CD14-positive monocyte (primary cell): Measurements from ENCODE around the gene NEURL1B. TPM values are rescaled to one million over a fixed set of nuclear protein-coding genes. Genes with fewer than 3 reads are reported as not detected.

ENCODE experiments used
- DNase-seq, 3 donors: peaks; one replicate each; pipeline ENCODE4 v3.0.0-alpha.2; 2011 to 2022
- H2AFZ ChIP-seq: 2 replicates; pipeline ENCODE4 v1.6.0; 2012; ENCODE audit warnings: mild to moderate bottlenecking, low read depth, low read length, inconsistent platforms; ENCODE audit not compliant: insufficient read depth, poor library complexity, severe bottlenecking
- H3K27ac ChIP-seq, 2 donors: 1 replicate in 1 of 2; 2 replicates in 1 of 2; pipeline ENCODE4 v1.5.1; 2012 to 2013; ENCODE audit warnings: low read length in 2 of 2, control low read depth in 1 of 2, inconsistent platforms in 1 of 2, low read depth in 1 of 2, mild to moderate bottlenecking in 1 of 2
- H3K27me3 ChIP-seq, 2 donors: one replicate each; pipeline versions ENCODE4 v1.6.0 to v1.6.1; 2011 to 2013; ENCODE audit warnings: low read length in 2 of 2; ENCODE audit not compliant: control insufficient read depth in 2 of 2, insufficient read depth in 2 of 2
- H3K36me3 ChIP-seq, 2 donors: replicated peaks in 1 of 2; 1 replicate in 1 of 2; 2 replicates in 1 of 2; pipeline versions ENCODE4 v1.5.1 to v1.6.1; 2012 to 2013; ENCODE audit warnings: low read length in 2 of 2, control low read depth in 1 of 2, inconsistent platforms in 1 of 2, mild to moderate bottlenecking in 1 of 2; ENCODE audit not compliant: insufficient read depth in 2 of 2, control insufficient read depth in 1 of 2
- H3K4me1 ChIP-seq, 2 donors: 1 replicate in 1 of 2; 2 replicates in 1 of 2; pipeline versions ENCODE4 v1.5.1 to v1.6.1; 2012 to 2013; ENCODE audit warnings: low read length in 2 of 2, control low read depth in 1 of 2, inconsistent platforms in 1 of 2, mild to moderate bottlenecking in 1 of 2, moderate library complexity in 1 of 2; ENCODE audit not compliant: insufficient read depth in 2 of 2, control insufficient read depth in 1 of 2
- H3K4me2 ChIP-seq: replicated peaks from 2 replicates; pipeline ENCODE3; 2012; ENCODE audit warnings: low read length, moderate library complexity, mild to moderate bottlenecking; ENCODE audit not compliant: poor library complexity, severe bottlenecking; ENCODE audit errors: extremely low read depth
- H3K4me3 ChIP-seq, 3 experiments: fragments of 200-600 bp in 1 of 3; sonication (generic) in 1 of 3; replicated peaks in 1 of 3; 1 replicate in 2 of 3; 2 replicates in 1 of 3; pipeline ENCODE4 v1.5.1; 2011 to 2013; ENCODE audit warnings: low read length in 3 of 3, mild to moderate bottlenecking in 3 of 3, control low read depth in 2 of 3, low read depth in 2 of 3, inconsistent platforms in 1 of 3, moderate library complexity in 1 of 3
- H3K79me2 ChIP-seq: 2 replicates; pipeline ENCODE4 v1.6.0; 2012; ENCODE audit warnings: mild to moderate bottlenecking, control low read depth, inconsistent platforms, low read length, moderate library complexity; ENCODE audit not compliant: insufficient read depth
- H3K9ac ChIP-seq: 2 replicates; pipeline ENCODE4 v1.6.0; 2017; ENCODE audit warnings: low read length, mild to moderate bottlenecking; ENCODE audit not compliant: insufficient read depth, poor library complexity, severe bottlenecking
- H3K9me3 ChIP-seq, 2 donors: replicated peaks in 1 of 2; 1 replicate in 1 of 2; 2 replicates in 1 of 2; pipeline versions ENCODE4 v1.5.1 to v1.6.1; 2012 to 2013; ENCODE audit warnings: low read length in 2 of 2, control low read depth in 1 of 2; ENCODE audit not compliant: control insufficient read depth in 1 of 2, insufficient read depth in 1 of 2
- H4K20me1 ChIP-seq: 2 replicates; pipeline ENCODE4 v1.6.0; 2012; ENCODE audit warnings: mild to moderate bottlenecking, low read length, control low read depth, moderate library complexity; ENCODE audit not compliant: insufficient read depth
- H3K27ac Mint-ChIP-seq, 7 donors: one replicate each; pipeline ENCODE4 v1.8.0; 2020; ENCODE audit warnings: mild to moderate bottlenecking in 7 of 7, mixed read lengths in 7 of 7, moderate library complexity in 6 of 7, inconsistent platforms in 2 of 7
- H3K27me3 Mint-ChIP-seq, 3 donors: one replicate each; pipeline ENCODE4 v1.8.0; 2021 to 2022; ENCODE audit warnings: low read depth in 3 of 3, mild to moderate bottlenecking in 3 of 3, mixed read lengths in 3 of 3, moderate library complexity in 3 of 3, inconsistent platforms in 1 of 3
- H3K36me3 Mint-ChIP-seq, 2 donors: one replicate each; pipeline ENCODE4 v1.8.0; 2020; ENCODE audit warnings: mixed read lengths in 2 of 2, inconsistent platforms in 1 of 2, mild to moderate bottlenecking in 1 of 2
- H3K4me1 Mint-ChIP-seq: one replicate; pipeline ENCODE4 v1.8.0; 2020; ENCODE audit warnings: mild to moderate bottlenecking, mixed read lengths
- H3K4me3 Mint-ChIP-seq, 2 donors: one replicate each; pipeline ENCODE4 v1.8.0; 2020; ENCODE audit warnings: mild to moderate bottlenecking in 2 of 2, mixed read lengths in 2 of 2, moderate library complexity in 1 of 2
- H3K9me3 Mint-ChIP-seq, 7 donors: one replicate each; pipeline ENCODE4 v1.8.0; 2020 to 2022; ENCODE audit warnings: mixed read lengths in 7 of 7, mild to moderate bottlenecking in 6 of 7, moderate library complexity in 6 of 7, inconsistent platforms in 2 of 7
- CTCF ChIP-seq: fragments of 200-600 bp; IDR thresholded peaks from one replicate; pipeline ENCODE4 v1.8.0; 2022; ENCODE audit warnings: antibody characterized with exemption, mild to moderate bottlenecking
- WGBS: methylation state at CpG from one replicate; pipeline ENCODE4 v1.1.5; 2013; ENCODE audit warnings: missing lambda C conversion rate; ENCODE audit not compliant: insufficient coverage; 5-methylcytosine and 5-hydroxymethylcytosine counted together
- intact Hi-C, 2 donors: fragments of 100-400 bp; cut with micrococcal nuclease; formaldehyde crosslinking; loops; one replicate each; pipeline versions ENCODE4 v1.15.0 to v1.15.1; 2023
- polyA plus RNA-seq, 3 donors: library from polyadenylated mRNA; depleted of rRNA in 1 of 3; unstranded in 2 of 3; stranded (reverse) in 1 of 3; fragments of 300-500 nt in 2 of 3; fragments of >200 nt in 1 of 3; fragmentation: Illumina TruSeq in 2 of 3; gene quantifications; 1 replicate in 2 of 3; 2 replicates in 1 of 3; pipeline ENCODE4 v1.2.3, GENCODE V29; 2012 to 2021

The NEURL1B gene
- polyA plus RNA-seq, 3 donors, result 0.01 TPM; not detected in 2

GRCh38 chr5:172624083-172624995 lies 16.7 kb upstream of the NEURL1B start:
- WGBS, result 95% methylated on average over 14 of the region's 17 CpGs
- H3K4me1 Mint-ChIP-seq, result no peaks in the 10 kb centered on the region

More at GRCh38 chr5:172624083-172624995, 16.7 kb upstream of the NEURL1B start:
- Histone ChIP-seq H4K20me1 (no peaks in the 10 kb centered on the region), H3K4me1 (no peaks in the 10 kb centered on the region), H3K9me3 (no peaks in the 10 kb centered on the region), H3K79me2 (no peaks in the 10 kb centered on the region), H3K27me3 (no peaks in the 10 kb centered on the region), H3K4me2 (no peak overlapping the region), H3K27ac (no peak overlapping the region), H3K9ac (no peak overlapping the region), H2AFZ (no peak overlapping the region), H3K4me3 (no peak overlapping the region), H3K36me3 (no peaks in the 10 kb centered on the region)
- no peak for DNase-seq
- Mint-ChIP-seq H3K9me3 (peaks cover 0 to 1% (median 0%) of the 10 kb centered on the region in 7 donors), H3K4me3 (no peak overlapping the region), H3K27ac (no peak overlapping the region), H3K27me3 (peaks cover 0 to 7% (median 3%) of the 10 kb centered on the region in 3 donors), H3K36me3 (no peaks in the 10 kb centered on the region)
- no peak for TF ChIP-seq CTCF
- intact Hi-C loops, result no loop called here
